WTC11 (cell line): ENCODE measurements around the gene MYO18B. TPM values are rescaled to one million over a fixed set of nuclear protein-coding genes. Genes with fewer than 3 reads are reported as not detected.

Experiments
- ATAC-seq: fragments of 200-7000 bp; cut with Tn5 transposase; 2 replicates; pipeline ENCODE4 v1.10.0; 2021; ENCODE audit warnings: mild to moderate bottlenecking, moderate library complexity
- CTCF ChIA-PET: fragments of 300-600 bp; sonication (Branson Sonifier 250); formaldehyde crosslinking; loops from one replicate; lab custom pipeline; 2021; ENCODE audit warnings: antibody characterized with exemption; lab: Charles Lee
- POLR2A ChIA-PET: fragments of 350-600 bp; sonication (Branson Sonifier 250); formaldehyde crosslinking; loops from one replicate; lab custom pipeline; 2021; ENCODE audit warnings: antibody characterized with exemption; lab: Charles Lee
- DNase-seq: peaks from one replicate; pipeline ENCODE4 v3.0.0; 2021; ENCODE audit warnings: low spot score
- H3K27ac Mint-ChIP-seq: 2 replicates; pipeline ENCODE4 v1.8.0; 2021; ENCODE audit warnings: mixed read lengths
- H3K27me3 Mint-ChIP-seq: 2 replicates; pipeline ENCODE4 v1.8.0; 2021; ENCODE audit warnings: low read depth, mild to moderate bottlenecking, moderate library complexity, mixed read lengths
- H3K36me3 Mint-ChIP-seq: 2 replicates; pipeline ENCODE4 v1.8.0; 2021; ENCODE audit warnings: mixed read lengths
- H3K4me1 Mint-ChIP-seq: 2 replicates; pipeline ENCODE4 v1.8.0; 2022; ENCODE audit warnings: mixed read lengths
- H3K4me3 Mint-ChIP-seq: 2 replicates; pipeline ENCODE4 v1.8.0; 2021; ENCODE audit warnings: mild to moderate bottlenecking, moderate library complexity, mixed read lengths
- H3K9me3 Mint-ChIP-seq: 2 replicates; pipeline ENCODE4 v1.8.0; 2021; ENCODE audit warnings: mixed read lengths
- AR ChIP-seq: fragments of 250-450 bp; sonication (Bioruptor Pico); IDR thresholded peaks from 2 replicates; pipeline ENCODE4 v1.9.0; 2021; ENCODE audit warnings: mild to moderate bottlenecking
- CREB1 ChIP-seq: sonication (generic); formaldehyde crosslinking; IDR thresholded peaks from 2 replicates; pipeline ENCODE4 v1.8.0; 2023; ENCODE audit warnings: mild to moderate bottlenecking, missing genetic modification reagents
- ETV6 ChIP-seq: sonication (generic); formaldehyde crosslinking; IDR thresholded peaks from 2 replicates; pipeline ENCODE4 v1.8.1; 2022; ENCODE audit warnings: mild to moderate bottlenecking, missing genetic modification reagents
- GRHL2 ChIP-seq: fragments of 250-450 bp; sonication (Bioruptor Pico); IDR thresholded peaks from 2 replicates; pipeline ENCODE4 v1.8.0; 2022; ENCODE audit warnings: mild to moderate bottlenecking, moderate library complexity; ENCODE audit not compliant: insufficient replicate concordance, severe bottlenecking
- GTF2I ChIP-seq: fragments of 250-450 bp; sonication (Bioruptor Pico); conservative IDR thresholded peaks from 2 replicates; pipeline ENCODE4 v1.4.0; 2021; ENCODE audit warnings: mild to moderate bottlenecking
- HMGA2 ChIP-seq: fragments of 250-450 bp; sonication (Bioruptor Pico); IDR thresholded peaks from 2 replicates; pipeline ENCODE4 v1.4.0; 2021; ENCODE audit warnings: mild to moderate bottlenecking, moderate library complexity
- MAX ChIP-seq: sonication (generic); formaldehyde crosslinking; IDR thresholded peaks from 2 replicates; pipeline ENCODE4 v1.8.0; 2022; ENCODE audit warnings: mild to moderate bottlenecking, missing genetic modification reagents
- MXD4 ChIP-seq: fragments of 250-450 bp; sonication (Bioruptor Pico); IDR thresholded peaks from 2 replicates; pipeline ENCODE4 v1.8.0; 2021; ENCODE audit warnings: mild to moderate bottlenecking, moderate library complexity, borderline replicate concordance
- MYBL2 ChIP-seq: sonication (generic); formaldehyde crosslinking; IDR thresholded peaks from 2 replicates; pipeline ENCODE4 v1.8.1; 2023; ENCODE audit warnings: mild to moderate bottlenecking, moderate library complexity, missing genetic modification reagents
- NFATC4 ChIP-seq: fragments of 250-450 bp; sonication (Bioruptor Pico); IDR thresholded peaks from 2 replicates; pipeline ENCODE4 v1.9.0; 2021; ENCODE audit warnings: mild to moderate bottlenecking
- NFYB ChIP-seq: sonication (generic); formaldehyde crosslinking; conservative IDR thresholded peaks from 2 replicates; pipeline ENCODE4 v1.8.0; 2022; ENCODE audit warnings: low read depth, missing genetic modification reagents
- SOX15 ChIP-seq: fragments of 250-450 bp; sonication (Bioruptor Pico); IDR thresholded peaks from 2 replicates; pipeline ENCODE4 v1.9.0; 2021; ENCODE audit warnings: mild to moderate bottlenecking
- SP1 ChIP-seq: sonication (generic); formaldehyde crosslinking; conservative IDR thresholded peaks from 2 replicates; pipeline ENCODE4 v1.8.1; 2022; ENCODE audit warnings: missing genetic modification reagents
- USF1 ChIP-seq: sonication (generic); formaldehyde crosslinking; IDR thresholded peaks from 2 replicates; pipeline ENCODE4 v1.8.0; 2022; ENCODE audit warnings: mild to moderate bottlenecking, missing genetic modification reagents
- ZNF532 ChIP-seq: fragments of 250-450 bp; sonication (Bioruptor Pico); IDR thresholded peaks from 2 replicates; pipeline ENCODE4 v1.9.0; 2021; ENCODE audit warnings: mild to moderate bottlenecking, borderline replicate concordance
- total RNA-seq: library from RNA; stranded (reverse); gene quantifications from 3 replicates; pipeline ENCODE4 v1.2.3, GENCODE V29; 2021

MYO18B gene
- total RNA-seq, 1 experiment from 2014 or later: 0.96 TPM

GRCh38 chr22:25899566-25899965 lies 157.6 kb downstream of the MYO18B start:
- POLR2A ChIA-PET: no interaction called here
- H3K9me3 Mint-ChIP-seq: peaks cover 9% of the 10 kb centered on the region
- no peak for DNase-seq
- CTCF ChIA-PET: interaction anchor here (1.3 to 2.1 kb wide), 2 partner anchors 127 to 431 kb away, joined by 5 to 9 read pairs; no protein-coding TSS in a partner anchor
- TF ChIP-seq ZNF532: no peak
- TF ChIP-seq SP1: no peak
- no peak for TF ChIP-seq SOX15 (CRISPR knock-in tag)
- no peak for TF ChIP-seq MYBL2
- H3K27ac Mint-ChIP-seq: no peak overlapping the region
- peaks cover 2% of the 10 kb centered on the region; the same call in 1 of the 2 replicates for H3K27me3 Mint-ChIP-seq
- no peaks in the 10 kb centered on the region for H3K36me3 Mint-ChIP-seq
- no peak overlapping the region for H3K4me3 Mint-ChIP-seq
- H3K4me1 Mint-ChIP-seq: peaks cover 13% of the 10 kb centered on the region
- ATAC-seq: no peak

- peaks cover 9% of the 10 kb centered on the region for H3K9me3 Mint-ChIP-seq
- H3K27me3 Mint-ChIP-seq: no peaks in the 10 kb centered on the region
- no peak for ATAC-seq
- no peaks in the 10 kb centered on the region for H3K36me3 Mint-ChIP-seq
- no peak for DNase-seq
- TF ChIP-seq USF1 (CRISPR knock-in tag): no peak
- no peak for TF ChIP-seq AR (CRISPR knock-in tag)
- TF ChIP-seq MAX: no peak
- TF ChIP-seq CREB1 (CRISPR knock-in tag): no peak
- TF ChIP-seq GRHL2 (CRISPR knock-in tag): no peak
- TF ChIP-seq HMGA2: no peak
- no peak for TF ChIP-seq MXD4 (CRISPR knock-in tag)
- TF ChIP-seq, all 79 proteins: peak for 0
- Mint-ChIP-seq H3K4me3 (no peak overlapping the region), H3K4me1 (peaks cover 13% of the 10 kb centered on the region), H3K27ac (no peak overlapping the region)
- ChIA-PET CTCF (interaction anchor here (0.9 to 2.1 kb wide), 5 partner anchors 11 to 430 kb away, joined by 3 to 9 read pairs (median 4); no protein-coding TSS in a partner anchor), POLR2A (no interaction called here)
These were observed 158.4 kb downstream of the MYO18B start for GRCh38 chr22:25900390-25900789.

GRCh38 chr22:25900880-25901279 lies 158.9 kb downstream of the MYO18B start:
- H3K36me3 Mint-ChIP-seq: no peaks in the 10 kb centered on the region
- H3K4me1 Mint-ChIP-seq: peaks cover 13% of the 10 kb centered on the region
- no peak overlapping the region for H3K4me3 Mint-ChIP-seq
- ChIA-PET CTCF (interaction anchor here (0.9 to 2.1 kb wide), 5 partner anchors 12 to 430 kb away, joined by 3 to 9 read pairs (median 4); no protein-coding TSS in a partner anchor), POLR2A (no interaction called here)
- H3K27me3 Mint-ChIP-seq: no peaks in the 10 kb centered on the region
- no peak overlapping the region for H3K27ac Mint-ChIP-seq
- H3K9me3 Mint-ChIP-seq: peaks cover 9% of the 10 kb centered on the region
- no peak for ATAC-seq
- DNase-seq: no peak
- TF ChIP-seq GTF2I (CRISPR knock-in tag) (no peak), NFYB (CRISPR knock-in tag) (0 out of 2 replicates have a peak, but pooled peaks have one; percentile 28), ETV6 (CRISPR knock-in tag) (no peak), NFATC4 (CRISPR knock-in tag) (no peak)
